ENCODE data around the gene NTNG1.

DNA sequence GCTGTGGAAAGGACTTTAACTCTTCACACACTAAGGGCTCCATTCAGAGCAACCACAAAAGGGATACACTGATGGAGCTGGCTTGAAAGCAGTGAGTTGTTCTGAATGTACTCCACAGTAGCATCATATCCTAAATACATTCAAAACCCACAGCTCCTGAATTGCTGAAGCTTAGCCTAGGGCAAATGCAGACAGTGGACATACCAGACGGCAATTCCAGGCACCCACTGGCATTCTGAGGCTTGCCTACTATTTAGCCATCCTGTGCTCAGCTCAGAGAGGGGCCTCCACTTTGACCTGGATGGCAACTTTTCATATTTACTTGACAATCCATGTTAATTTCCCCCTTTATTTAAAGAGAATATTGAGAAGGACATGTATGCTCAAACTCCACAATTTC lies 303.5 kb downstream of the NTNG1 start:
- TF ChIP-seq, protein P1, sequence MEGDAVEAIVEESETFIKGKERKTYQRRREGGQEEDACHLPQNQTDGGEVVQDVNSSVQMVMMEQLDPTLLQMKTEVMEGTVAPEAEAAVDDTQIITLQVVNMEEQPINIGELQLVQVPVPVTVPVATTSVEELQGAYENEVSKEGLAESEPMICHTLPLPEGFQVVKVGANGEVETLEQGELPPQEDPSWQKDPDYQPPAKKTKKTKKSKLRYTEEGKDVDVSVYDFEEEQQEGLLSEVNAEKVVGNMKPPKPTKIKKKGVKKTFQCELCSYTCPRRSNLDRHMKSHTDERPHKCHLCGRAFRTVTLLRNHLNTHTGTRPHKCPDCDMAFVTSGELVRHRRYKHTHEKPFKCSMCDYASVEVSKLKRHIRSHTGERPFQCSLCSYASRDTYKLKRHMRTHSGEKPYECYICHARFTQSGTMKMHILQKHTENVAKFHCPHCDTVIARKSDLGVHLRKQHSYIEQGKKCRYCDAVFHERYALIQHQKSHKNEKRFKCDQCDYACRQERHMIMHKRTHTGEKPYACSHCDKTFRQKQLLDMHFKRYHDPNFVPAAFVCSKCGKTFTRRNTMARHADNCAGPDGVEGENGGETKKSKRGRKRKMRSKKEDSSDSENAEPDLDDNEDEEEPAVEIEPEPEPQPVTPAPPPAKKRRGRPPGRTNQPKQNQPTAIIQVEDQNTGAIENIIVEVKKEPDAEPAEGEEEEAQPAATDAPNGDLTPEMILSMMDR (IDR thresholded peaks at IDR 0.05) = no peak
- TF ChIP-seq, protein P2, sequence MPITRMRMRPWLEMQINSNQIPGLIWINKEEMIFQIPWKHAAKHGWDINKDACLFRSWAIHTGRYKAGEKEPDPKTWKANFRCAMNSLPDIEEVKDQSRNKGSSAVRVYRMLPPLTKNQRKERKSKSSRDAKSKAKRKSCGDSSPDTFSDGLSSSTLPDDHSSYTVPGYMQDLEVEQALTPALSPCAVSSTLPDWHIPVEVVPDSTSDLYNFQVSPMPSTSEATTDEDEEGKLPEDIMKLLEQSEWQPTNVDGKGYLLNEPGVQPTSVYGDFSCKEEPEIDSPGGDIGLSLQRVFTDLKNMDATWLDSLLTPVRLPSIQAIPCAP (CRISPR knock-in tag; IDR thresholded peaks at IDR 0.05) = no peak
- TF ChIP-seq NFYB (CRISPR knock-in tag; conservative IDR thresholded peaks at IDR 0.05; ENCODE audit: low read depth) (no peak), FOXP1 (CRISPR knock-in tag; IDR thresholded peaks at IDR 0.05; ENCODE audit: borderline replicate concordance) (no peak), TEAD4 (CRISPR knock-in tag; IDR thresholded peaks at IDR 0.05) (no peak), ZNF121 (CRISPR knock-in tag; IDR thresholded peaks at IDR 0.05) (no peak), OVOL2 (CRISPR knock-in tag; IDR thresholded peaks at IDR 0.05; ENCODE audit: borderline replicate concordance) (no peak)
- TF ChIP-seq, protein P3, sequence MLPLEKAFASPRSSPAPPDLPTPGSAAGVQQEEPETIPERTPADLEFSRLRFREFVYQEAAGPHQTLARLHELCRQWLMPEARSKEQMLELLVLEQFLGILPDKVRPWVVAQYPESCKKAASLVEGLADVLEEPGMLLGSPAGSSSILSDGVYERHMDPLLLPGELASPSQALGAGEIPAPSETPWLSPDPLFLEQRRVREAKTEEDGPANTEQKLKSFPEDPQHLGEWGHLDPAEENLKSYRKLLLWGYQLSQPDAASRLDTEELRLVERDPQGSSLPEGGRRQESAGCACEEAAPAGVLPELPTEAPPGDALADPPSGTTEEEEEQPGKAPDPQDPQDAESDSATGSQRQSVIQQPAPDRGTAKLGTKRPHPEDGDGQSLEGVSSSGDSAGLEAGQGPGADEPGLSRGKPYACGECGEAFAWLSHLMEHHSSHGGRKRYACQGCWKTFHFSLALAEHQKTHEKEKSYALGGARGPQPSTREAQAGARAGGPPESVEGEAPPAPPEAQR (CRISPR knock-in tag; IDR thresholded peaks at IDR 0.05) = no peak
- TF ChIP-seq, protein P4, sequence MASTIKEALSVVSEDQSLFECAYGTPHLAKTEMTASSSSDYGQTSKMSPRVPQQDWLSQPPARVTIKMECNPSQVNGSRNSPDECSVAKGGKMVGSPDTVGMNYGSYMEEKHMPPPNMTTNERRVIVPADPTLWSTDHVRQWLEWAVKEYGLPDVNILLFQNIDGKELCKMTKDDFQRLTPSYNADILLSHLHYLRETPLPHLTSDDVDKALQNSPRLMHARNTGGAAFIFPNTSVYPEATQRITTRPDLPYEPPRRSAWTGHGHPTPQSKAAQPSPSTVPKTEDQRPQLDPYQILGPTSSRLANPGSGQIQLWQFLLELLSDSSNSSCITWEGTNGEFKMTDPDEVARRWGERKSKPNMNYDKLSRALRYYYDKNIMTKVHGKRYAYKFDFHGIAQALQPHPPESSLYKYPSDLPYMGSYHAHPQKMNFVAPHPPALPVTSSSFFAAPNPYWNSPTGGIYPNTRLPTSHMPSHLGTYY (CRISPR knock-in tag; IDR thresholded peaks at IDR 0.05) = no peak
- TF ChIP-seq, protein P5, sequence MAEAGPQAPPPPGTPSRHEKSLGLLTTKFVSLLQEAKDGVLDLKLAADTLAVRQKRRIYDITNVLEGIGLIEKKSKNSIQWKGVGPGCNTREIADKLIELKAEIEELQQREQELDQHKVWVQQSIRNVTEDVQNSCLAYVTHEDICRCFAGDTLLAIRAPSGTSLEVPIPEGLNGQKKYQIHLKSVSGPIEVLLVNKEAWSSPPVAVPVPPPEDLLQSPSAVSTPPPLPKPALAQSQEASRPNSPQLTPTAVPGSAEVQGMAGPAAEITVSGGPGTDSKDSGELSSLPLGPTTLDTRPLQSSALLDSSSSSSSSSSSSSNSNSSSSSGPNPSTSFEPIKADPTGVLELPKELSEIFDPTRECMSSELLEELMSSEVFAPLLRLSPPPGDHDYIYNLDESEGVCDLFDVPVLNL (CRISPR knock-in tag; IDR thresholded peaks at IDR 0.05; ENCODE audit: borderline replicate concordance, low read depth) = no peak
- TF ChIP-seq, protein P6, sequence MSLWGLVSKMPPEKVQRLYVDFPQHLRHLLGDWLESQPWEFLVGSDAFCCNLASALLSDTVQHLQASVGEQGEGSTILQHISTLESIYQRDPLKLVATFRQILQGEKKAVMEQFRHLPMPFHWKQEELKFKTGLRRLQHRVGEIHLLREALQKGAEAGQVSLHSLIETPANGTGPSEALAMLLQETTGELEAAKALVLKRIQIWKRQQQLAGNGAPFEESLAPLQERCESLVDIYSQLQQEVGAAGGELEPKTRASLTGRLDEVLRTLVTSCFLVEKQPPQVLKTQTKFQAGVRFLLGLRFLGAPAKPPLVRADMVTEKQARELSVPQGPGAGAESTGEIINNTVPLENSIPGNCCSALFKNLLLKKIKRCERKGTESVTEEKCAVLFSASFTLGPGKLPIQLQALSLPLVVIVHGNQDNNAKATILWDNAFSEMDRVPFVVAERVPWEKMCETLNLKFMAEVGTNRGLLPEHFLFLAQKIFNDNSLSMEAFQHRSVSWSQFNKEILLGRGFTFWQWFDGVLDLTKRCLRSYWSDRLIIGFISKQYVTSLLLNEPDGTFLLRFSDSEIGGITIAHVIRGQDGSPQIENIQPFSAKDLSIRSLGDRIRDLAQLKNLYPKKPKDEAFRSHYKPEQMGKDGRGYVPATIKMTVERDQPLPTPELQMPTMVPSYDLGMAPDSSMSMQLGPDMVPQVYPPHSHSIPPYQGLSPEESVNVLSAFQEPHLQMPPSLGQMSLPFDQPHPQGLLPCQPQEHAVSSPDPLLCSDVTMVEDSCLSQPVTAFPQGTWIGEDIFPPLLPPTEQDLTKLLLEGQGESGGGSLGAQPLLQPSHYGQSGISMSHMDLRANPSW (CRISPR knock-in tag; conservative IDR thresholded peaks at IDR 0.05; ENCODE audit: low read depth) = no peak
- TF ChIP-seq, protein P7, sequence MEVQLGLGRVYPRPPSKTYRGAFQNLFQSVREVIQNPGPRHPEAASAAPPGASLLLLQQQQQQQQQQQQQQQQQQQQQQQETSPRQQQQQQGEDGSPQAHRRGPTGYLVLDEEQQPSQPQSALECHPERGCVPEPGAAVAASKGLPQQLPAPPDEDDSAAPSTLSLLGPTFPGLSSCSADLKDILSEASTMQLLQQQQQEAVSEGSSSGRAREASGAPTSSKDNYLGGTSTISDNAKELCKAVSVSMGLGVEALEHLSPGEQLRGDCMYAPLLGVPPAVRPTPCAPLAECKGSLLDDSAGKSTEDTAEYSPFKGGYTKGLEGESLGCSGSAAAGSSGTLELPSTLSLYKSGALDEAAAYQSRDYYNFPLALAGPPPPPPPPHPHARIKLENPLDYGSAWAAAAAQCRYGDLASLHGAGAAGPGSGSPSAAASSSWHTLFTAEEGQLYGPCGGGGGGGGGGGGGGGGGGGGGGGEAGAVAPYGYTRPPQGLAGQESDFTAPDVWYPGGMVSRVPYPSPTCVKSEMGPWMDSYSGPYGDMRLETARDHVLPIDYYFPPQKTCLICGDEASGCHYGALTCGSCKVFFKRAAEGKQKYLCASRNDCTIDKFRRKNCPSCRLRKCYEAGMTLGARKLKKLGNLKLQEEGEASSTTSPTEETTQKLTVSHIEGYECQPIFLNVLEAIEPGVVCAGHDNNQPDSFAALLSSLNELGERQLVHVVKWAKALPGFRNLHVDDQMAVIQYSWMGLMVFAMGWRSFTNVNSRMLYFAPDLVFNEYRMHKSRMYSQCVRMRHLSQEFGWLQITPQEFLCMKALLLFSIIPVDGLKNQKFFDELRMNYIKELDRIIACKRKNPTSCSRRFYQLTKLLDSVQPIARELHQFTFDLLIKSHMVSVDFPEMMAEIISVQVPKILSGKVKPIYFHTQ (CRISPR knock-in tag; IDR thresholded peaks at IDR 0.05) = no peak
- TF ChIP-seq, protein P8, sequence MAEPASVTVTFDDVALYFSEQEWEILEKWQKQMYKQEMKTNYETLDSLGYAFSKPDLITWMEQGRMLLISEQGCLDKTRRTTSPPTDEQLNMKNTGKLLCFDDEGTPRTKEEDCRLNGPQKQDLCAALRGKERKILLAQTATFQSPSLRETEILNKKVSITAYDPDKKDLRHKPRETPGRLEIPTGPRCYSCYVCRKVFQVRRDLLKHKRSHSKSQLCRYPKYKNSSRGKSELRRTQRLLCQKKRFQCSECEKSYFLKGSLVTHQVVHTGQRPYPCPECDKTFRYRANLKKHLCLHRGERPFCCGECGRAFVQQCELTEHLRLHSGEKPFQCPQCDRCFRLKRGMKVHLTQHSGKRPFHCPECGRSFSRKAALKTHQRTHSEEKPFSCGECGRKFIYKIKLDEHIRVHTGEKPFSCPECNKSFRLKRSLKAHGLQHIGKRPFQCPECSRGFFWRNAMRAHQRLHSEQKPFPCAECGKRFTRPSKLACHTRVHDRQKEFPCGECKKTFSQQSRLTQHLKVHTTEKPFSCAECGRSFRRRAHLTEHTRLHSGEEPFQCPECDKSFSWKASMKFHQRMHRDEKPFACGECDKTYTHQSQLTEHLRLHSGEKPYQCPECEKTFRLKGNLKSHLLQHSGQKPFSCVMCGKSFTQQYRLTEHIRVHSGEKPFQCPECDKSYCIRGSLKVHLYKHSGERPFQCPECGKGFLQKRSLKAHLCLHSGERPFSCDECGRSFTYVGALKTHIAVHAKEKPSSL (CRISPR knock-in tag; conservative IDR thresholded peaks at IDR 0.05) = no peak
- TF ChIP-seq, protein P9, sequence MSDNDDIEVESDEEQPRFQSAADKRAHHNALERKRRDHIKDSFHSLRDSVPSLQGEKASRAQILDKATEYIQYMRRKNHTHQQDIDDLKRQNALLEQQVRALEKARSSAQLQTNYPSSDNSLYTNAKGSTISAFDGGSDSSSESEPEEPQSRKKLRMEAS (CRISPR knock-in tag; IDR thresholded peaks at IDR 0.05) = no peak

All from WTC11 (cell line).